Amniotic stem cell (primary cell): ENCODE data around the gene PURB.
"Not testable (repeated sequence)": the region's sequence is repeated elsewhere in the genome, so short reads cannot be mapped to it uniquely, and the experiment has no call there.

ENCODE experiments used
- DNase-seq: peaks from one replicate; lab custom pipeline; 2025; lab: John Stamatoyannopoulos, UW

The PURB gene

GRCh38 chr7:44852590-44852989, 32.7 kb downstream of the PURB start:
- DNase-seq = no peak

DNA sequence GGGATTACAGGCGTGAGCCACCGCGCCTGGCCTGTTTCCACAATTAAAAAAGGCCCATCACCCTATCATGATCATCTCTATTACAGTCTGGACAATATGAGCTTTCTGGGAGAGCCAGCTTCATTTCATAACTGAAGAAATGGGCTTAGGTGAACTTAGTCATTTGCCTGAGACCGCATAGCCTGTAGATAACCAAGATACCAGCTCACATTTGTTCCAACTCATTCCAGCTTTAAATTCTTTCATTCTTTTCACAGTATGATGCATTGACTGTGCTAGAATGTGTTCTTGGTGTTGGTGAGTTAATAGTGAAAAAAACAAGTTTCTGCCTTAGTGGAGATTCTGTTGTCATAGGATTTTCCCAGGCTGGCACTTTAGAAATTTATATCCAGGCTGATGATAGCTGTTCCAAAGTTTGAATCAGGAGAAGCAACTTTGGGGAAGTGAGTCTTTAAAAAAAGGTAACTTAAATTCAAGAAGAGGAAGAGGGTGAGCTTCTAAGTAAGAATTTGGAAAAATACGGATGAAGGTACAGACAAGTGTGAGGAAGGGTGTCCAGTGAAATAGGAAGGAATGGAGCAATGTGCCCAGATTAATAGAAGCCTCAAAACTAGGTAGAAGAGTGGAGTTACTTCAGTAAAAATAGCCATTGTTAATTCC, 35.3 kb downstream of the PURB start:
- no peak for DNase-seq

- no peak for DNase-seq
Measured at GRCh38 chr7:44849259-44849884, 36.0 kb downstream of the PURB start.

GRCh38 chr7:44847920-44848634, 37.3 kb downstream of the PURB start, which contains the start of gene H2AZ2:
Gene H2AZ2 (minus strand): TSS chr7:44848087. CDS start chr7:44847971, 116 bp downstream.
- DNase-seq = peak; percentile 99

DNA sequence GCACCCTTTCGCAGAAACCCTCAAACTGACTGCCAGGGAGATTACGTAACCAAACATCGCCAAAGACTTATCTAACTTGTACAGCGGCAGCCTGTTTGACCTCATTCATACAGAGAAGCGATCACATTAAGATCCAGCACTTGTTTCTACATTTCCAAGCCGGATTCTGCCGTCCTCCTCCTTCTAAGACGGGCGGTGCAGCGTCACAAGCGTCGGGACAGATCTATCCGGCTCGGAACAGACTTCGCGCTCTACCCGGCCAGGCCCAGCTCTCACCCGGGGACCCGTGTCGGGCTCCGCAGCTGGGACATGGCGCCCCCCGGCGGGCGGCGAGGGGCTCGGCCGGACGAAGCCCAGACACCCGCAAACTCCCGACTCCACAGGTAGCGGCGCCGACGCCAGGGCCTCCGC, 37.8 kb downstream of the PURB start:
- peak; percentile 60 for DNase-seq

- DNase-seq = no peak
Measured at GRCh38 chr7:44846816-44847508, 38.4 kb downstream of the PURB start.

GRCh38 chr7:44846390-44846789, 38.9 kb downstream of the PURB start:
- DNase-seq = not testable (repeated sequence)

- DNase-seq = no peak
Measured at GRCh38 chr7:44845451-44845850, 39.9 kb downstream of the PURB start.

GRCh38 chr7:44843440-44843839, 41.9 kb downstream of the PURB start:
- DNase-seq = not testable (repeated sequence)

GRCh38 chr7:44842675-44843074, 42.7 kb downstream of the PURB start:
- not testable (repeated sequence) for DNase-seq

DNA sequence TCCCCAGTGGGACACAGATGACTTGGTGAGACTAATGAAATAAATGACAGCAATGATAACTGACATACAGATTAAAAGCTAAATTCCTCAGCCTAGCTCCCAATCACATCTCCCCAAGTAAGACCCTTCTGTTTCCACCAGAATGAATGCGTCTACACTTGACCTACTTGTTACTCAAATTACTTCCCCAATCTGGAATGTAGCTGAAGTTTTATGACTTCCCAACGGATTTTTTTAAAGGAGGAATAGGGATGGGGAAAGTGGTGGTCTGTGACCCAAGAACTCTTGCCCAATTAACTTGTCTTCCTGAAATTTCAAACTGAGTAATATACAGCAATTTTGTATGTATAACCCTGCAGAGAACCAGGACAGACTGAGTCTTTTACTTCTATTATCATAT, 46.6 kb downstream of the PURB start:
- no peak for DNase-seq

- DNase-seq = no peak
Measured at GRCh38 chr7:44827567-44827966, 57.8 kb downstream of the PURB start.
